HEK293 (cell line): ENCODE data around the gene WDPCP.

Source experiments
- CTCF ChIA-PET: fragments of 350-600 bp; formaldehyde crosslinking; extraction: SDS; loops from one replicate; lab custom pipeline; 2021; ENCODE audit warnings: antibody characterized with exemption; lab: Yijun Ruan, JAX
- POLR2A ChIA-PET: fragments of 300-600 bp; formaldehyde crosslinking; extraction: SDS; loops from one replicate; lab custom pipeline; 2020; ENCODE audit warnings: antibody characterized with exemption, inconsistent platforms; lab: Yijun Ruan, JAX
- H3K27ac ChIP-seq: fragments of 200-500 bp; sonication (Bioruptor generic); 2 replicates; pipeline ENCODE4 v1.5.1; 2014; ENCODE audit warnings: low read depth, low read length, control low read depth, inconsistent platforms; ENCODE audit errors: extremely low read depth
- H3K36me3 ChIP-seq, 2 experiments: fragments of 200-500 bp in 1 of 2; sonication (Bioruptor generic) in 1 of 2; 1 replicate in 1 of 2; 2 replicates in 1 of 2; pipeline ENCODE4 v1.5.1; 2014 to 2017; ENCODE audit warnings: inconsistent platforms in 2 of 2, low read length in 2 of 2; ENCODE audit not compliant: control insufficient read depth in 2 of 2, insufficient read depth in 1 of 2
- H3K4me1 ChIP-seq: fragments of 200-500 bp; sonication (Bioruptor generic); 2 replicates; pipeline ENCODE4 v1.5.1; 2014; ENCODE audit warnings: mild to moderate bottlenecking, low read length, inconsistent platforms; ENCODE audit not compliant: control insufficient read depth, insufficient read depth
- H3K4me3 ChIP-seq: 2 replicates; pipeline ENCODE4 v1.5.1; 2011; ENCODE audit warnings: low read depth, mild to moderate bottlenecking, control low read depth, low read length, moderate library complexity
- H3K9me3 ChIP-seq: fragments of 200-500 bp; sonication (Bioruptor generic); 2 replicates; pipeline ENCODE4 v1.5.1; 2014; ENCODE audit warnings: low read depth, low read length, inconsistent platforms; ENCODE audit not compliant: control insufficient read depth, insufficient read depth
- GLI4 ChIP-seq: fragments of 450-650 bp; formaldehyde crosslinking; IDR thresholded peaks from 2 replicates; pipeline ENCODE4 v1.5.1; 2016; ENCODE audit warnings: missing biosample characterization, missing genetic modification characterization
- KLF7 ChIP-seq: fragments of 450-650 bp; formaldehyde crosslinking; IDR thresholded peaks from 2 replicates; pipeline ENCODE4 v1.5.1; 2016; ENCODE audit warnings: missing biosample characterization, missing genetic modification characterization, borderline replicate concordance
- KLF9 ChIP-seq: fragments of 450-650 bp; formaldehyde crosslinking; IDR thresholded peaks from 2 replicates; pipeline ENCODE4 v1.5.1; 2016; ENCODE audit warnings: missing biosample characterization, missing genetic modification characterization, low read depth
- PBX3 ChIP-seq: sonication (generic); formaldehyde crosslinking; IDR thresholded peaks from 2 replicates; pipeline ENCODE4 v1.8.1; 2022; ENCODE audit warnings: mild to moderate bottlenecking, moderate library complexity, missing genetic modification reagents
- ZBTB8A ChIP-seq: fragments of 450-650 bp; formaldehyde crosslinking; IDR thresholded peaks from 2 replicates; pipeline ENCODE4 v1.5.1; 2016; ENCODE audit warnings: missing biosample characterization, missing genetic modification characterization
- ZFP69B ChIP-seq: fragments of 450-650 bp; formaldehyde crosslinking; IDR thresholded peaks from 2 replicates; pipeline ENCODE4 v1.5.1; 2016; ENCODE audit warnings: missing biosample characterization, missing genetic modification characterization
- ZNF146 ChIP-seq: fragments of 450-650 bp; formaldehyde crosslinking; IDR thresholded peaks from 2 replicates; pipeline ENCODE4 v1.5.1; 2016; ENCODE audit warnings: missing biosample characterization, missing genetic modification characterization
- ZNF169 ChIP-seq: fragments of 450-650 bp; formaldehyde crosslinking; IDR thresholded peaks from 2 replicates; pipeline ENCODE4 v1.5.1; 2016; ENCODE audit warnings: missing biosample characterization, missing genetic modification characterization
- ZNF274 ChIP-seq, 2 experiments: fragments of 200-500 bp in 1 of 2; fragments of 450-650 bp in 1 of 2; sonication (Bioruptor generic) in 1 of 2; formaldehyde crosslinking in 1 of 2; IDR thresholded peaks; 2 replicates each; pipeline versions ENCODE4 v1.5.1 to v1.6.1; 2014 to 2016; ENCODE audit warnings: borderline replicate concordance in 1 of 2, inconsistent platforms in 1 of 2, low read length in 1 of 2, missing biosample characterization in 1 of 2, missing genetic modification characterization in 1 of 2
- ZNF280C ChIP-seq: fragments of 450-650 bp; formaldehyde crosslinking; IDR thresholded peaks from 2 replicates; pipeline ENCODE4 v1.5.1; 2016; ENCODE audit warnings: missing biosample characterization, missing genetic modification characterization
- ZNF280D ChIP-seq: fragments of 450-650 bp; formaldehyde crosslinking; IDR thresholded peaks from 2 replicates; pipeline ENCODE4 v1.5.1; 2016; ENCODE audit warnings: missing biosample characterization, missing genetic modification characterization
- ZNF292 ChIP-seq: fragments of 450-650 bp; formaldehyde crosslinking; IDR thresholded peaks from 2 replicates; pipeline ENCODE4 v1.5.1; 2016; ENCODE audit warnings: low read depth, missing biosample characterization, missing genetic modification characterization, borderline replicate concordance
- ZNF350 ChIP-seq: fragments of 450-650 bp; formaldehyde crosslinking; IDR thresholded peaks from 2 replicates; pipeline ENCODE4 v1.5.0; 2017; ENCODE audit warnings: missing biosample characterization, mild to moderate bottlenecking, missing genetic modification characterization
- ZNF423 ChIP-seq: fragments of 450-650 bp; formaldehyde crosslinking; IDR thresholded peaks from 2 replicates; pipeline ENCODE4 v1.5.1; 2016; ENCODE audit warnings: missing biosample characterization, missing genetic modification characterization
- ZNF571 ChIP-seq: fragments of 450-650 bp; formaldehyde crosslinking; IDR thresholded peaks from 2 replicates; pipeline ENCODE4 v1.5.0; 2017; ENCODE audit warnings: missing biosample characterization, missing genetic modification characterization
- ZNF626 ChIP-seq: fragments of 450-650 bp; sonication (Bioruptor Pico); formaldehyde crosslinking; IDR thresholded peaks from 2 replicates; pipeline ENCODE4 v1.5.1; 2018; ENCODE audit warnings: missing biosample characterization, missing genetic modification characterization, inconsistent platforms
- ZNF677 ChIP-seq: fragments of 450-650 bp; IDR thresholded peaks from 2 replicates; pipeline ENCODE4 v1.5.0; 2018; ENCODE audit warnings: missing biosample characterization, mild to moderate bottlenecking, missing genetic modification characterization, moderate library complexity
- ZNF768 ChIP-seq: fragments of 450-650 bp; formaldehyde crosslinking; IDR thresholded peaks from 2 replicates; pipeline ENCODE4 v1.5.1; 2018; ENCODE audit warnings: missing biosample characterization, mild to moderate bottlenecking, missing genetic modification characterization
- ZSCAN18 ChIP-seq: fragments of 450-650 bp; formaldehyde crosslinking; IDR thresholded peaks from 2 replicates; pipeline ENCODE4 v1.5.1; 2016; ENCODE audit warnings: missing biosample characterization, missing genetic modification characterization
- TF ChIP-seq, protein P1 (sequence below): fragments of 450-650 bp; formaldehyde crosslinking; IDR thresholded peaks from 2 replicates; pipeline ENCODE4 v1.5.1; 2016; ENCODE audit warnings: missing biosample characterization, missing genetic modification characterization
- TF ChIP-seq, protein P2 (sequence below): fragments of 450-650 bp; formaldehyde crosslinking; IDR thresholded peaks from 2 replicates; pipeline ENCODE4 v1.5.1; 2017; ENCODE audit warnings: missing biosample characterization, missing genetic modification characterization

WDPCP gene

DNA sequence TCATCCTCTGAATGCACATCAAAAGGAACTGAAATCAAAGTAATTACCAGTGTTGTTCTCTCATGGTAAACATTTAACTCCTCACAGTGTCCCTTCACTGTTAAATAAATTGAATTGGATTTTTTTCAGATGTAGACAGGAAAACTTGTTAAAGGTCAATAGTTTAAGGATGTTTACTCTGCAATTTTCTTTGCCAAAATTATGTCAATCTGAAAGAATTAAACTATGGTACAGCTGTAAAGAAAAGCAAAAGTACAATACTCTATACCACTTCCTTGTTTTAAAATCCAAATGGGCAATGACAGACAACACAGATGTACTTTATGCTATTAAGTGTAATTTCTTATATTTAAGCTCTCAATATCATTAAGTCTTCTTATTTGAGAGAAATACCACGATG, 153.2 kb downstream of the WDPCP start:
- ChIA-PET POLR2A (no interaction called here), CTCF (no interaction called here)
- Histone ChIP-seq H3K4me3 (no peak overlapping the region), H3K4me1 (no peaks in the 10 kb centered on the region), H3K27ac (no peak overlapping the region), H3K9me3 (no peaks in the 10 kb centered on the region), H3K36me3 (no peaks in the 10 kb centered on the region)
- TF ChIP-seq ZNF626 (tag by site-specific recombination) (no peak), ZNF571 (tag by site-specific recombination) (no peak), ZNF292 (tag by site-specific recombination) (no peak), ZNF146 (tag by site-specific recombination) (no peak), ZNF280D (tag by site-specific recombination) (no peak), ZBTB8A (no peak), ZNF423 (tag by site-specific recombination) (no peak)
- TF ChIP-seq, protein P1, sequence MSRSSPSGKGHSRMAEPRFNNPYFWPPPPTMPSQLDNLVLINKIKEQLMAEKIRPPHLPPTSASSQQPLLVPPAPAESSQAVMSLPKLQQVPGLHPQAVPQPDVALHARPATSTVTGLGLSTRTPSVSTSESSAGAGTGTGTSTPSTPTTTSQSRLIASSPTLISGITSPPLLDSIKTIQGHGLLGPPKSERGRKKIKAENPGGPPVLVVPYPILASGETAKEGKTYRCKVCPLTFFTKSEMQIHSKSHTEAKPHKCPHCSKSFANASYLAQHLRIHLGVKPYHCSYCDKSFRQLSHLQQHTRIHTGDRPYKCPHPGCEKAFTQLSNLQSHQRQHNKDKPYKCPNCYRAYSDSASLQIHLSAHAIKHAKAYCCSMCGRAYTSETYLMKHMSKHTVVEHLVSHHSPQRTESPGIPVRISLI (tag by site-specific recombination): no peak

DNA sequence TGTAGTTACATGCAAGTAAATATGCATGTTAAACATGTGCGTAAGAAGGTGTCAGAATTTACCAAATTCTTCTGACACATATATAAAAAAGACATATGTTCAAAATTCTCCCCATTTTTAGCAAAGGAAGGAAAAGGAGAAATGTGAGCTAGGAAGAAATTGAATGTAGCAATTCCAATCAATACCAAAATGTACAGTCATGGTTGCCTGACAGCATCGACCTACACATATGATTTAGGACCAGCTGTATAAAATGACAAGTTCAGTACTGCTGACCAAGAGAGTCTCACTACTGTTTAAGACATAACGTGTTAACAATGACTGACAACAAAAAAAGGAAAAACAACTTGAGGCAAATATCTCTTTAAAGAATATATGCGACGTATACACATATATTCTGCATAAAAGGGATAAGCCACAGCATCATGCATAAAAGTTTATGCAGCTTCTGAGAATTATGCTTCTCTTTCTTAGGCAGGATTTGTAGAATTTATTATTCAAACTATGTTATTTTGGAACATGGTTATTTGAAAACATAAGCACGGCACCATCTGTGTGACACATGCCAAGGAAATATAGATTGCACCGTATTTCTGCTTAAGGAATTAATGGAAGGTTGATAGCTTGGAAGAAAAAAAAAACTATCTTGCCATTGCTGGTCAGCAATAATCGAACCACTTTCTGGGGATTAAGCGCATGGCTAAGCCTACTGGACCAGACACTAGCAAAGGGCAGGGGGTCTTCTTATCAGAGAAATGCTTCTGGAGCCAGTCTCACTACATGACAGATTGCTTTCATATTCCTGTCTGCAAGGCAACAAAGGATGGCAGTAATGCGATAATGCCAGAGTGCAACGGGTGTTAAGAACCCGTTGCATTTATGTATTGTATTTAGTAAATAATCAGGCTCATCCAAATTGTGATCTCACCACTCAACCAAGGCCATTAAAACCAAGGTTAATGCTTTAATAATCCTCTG, 154.0 kb downstream of the WDPCP start:
- POLR2A ChIA-PET: no interaction called here
- TF ChIP-seq ZNF677 (tag by site-specific recombination): no peak
- no peak for TF ChIP-seq KLF9 (tag by site-specific recombination)
- TF ChIP-seq ZNF169: no peak
- TF ChIP-seq ZFP69B (tag by site-specific recombination): no peak
- TF ChIP-seq GLI4 (tag by site-specific recombination): no peak
- TF ChIP-seq KLF7 (tag by site-specific recombination): no peak
- TF ChIP-seq PBX3 (CRISPR knock-in tag): no peak
- TF ChIP-seq, protein P2, sequence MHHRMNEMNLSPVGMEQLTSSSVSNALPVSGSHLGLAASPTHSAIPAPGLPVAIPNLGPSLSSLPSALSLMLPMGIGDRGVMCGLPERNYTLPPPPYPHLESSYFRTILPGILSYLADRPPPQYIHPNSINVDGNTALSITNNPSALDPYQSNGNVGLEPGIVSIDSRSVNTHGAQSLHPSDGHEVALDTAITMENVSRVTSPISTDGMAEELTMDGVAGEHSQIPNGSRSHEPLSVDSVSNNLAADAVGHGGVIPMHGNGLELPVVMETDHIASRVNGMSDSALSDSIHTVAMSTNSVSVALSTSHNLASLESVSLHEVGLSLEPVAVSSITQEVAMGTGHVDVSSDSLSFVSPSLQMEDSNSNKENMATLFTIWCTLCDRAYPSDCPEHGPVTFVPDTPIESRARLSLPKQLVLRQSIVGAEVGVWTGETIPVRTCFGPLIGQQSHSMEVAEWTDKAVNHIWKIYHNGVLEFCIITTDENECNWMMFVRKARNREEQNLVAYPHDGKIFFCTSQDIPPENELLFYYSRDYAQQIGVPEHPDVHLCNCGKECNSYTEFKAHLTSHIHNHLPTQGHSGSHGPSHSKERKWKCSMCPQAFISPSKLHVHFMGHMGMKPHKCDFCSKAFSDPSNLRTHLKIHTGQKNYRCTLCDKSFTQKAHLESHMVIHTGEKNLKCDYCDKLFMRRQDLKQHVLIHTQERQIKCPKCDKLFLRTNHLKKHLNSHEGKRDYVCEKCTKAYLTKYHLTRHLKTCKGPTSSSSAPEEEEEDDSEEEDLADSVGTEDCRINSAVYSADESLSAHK (tag by site-specific recombination): no peak
- TF ChIP-seq ZNF280C (tag by site-specific recombination): no peak
- no peak for TF ChIP-seq ZNF768 (tag by site-specific recombination)
- TF ChIP-seq ZNF274 (IDR thresholded peaks at IDR 0.05; ENCODE audit: low read length): no peak
- TF ChIP-seq ZNF274 (tag by site-specific recombination; IDR thresholded peaks at IDR 0.05; ENCODE audit: borderline replicate concordance): no peak
- no peak for TF ChIP-seq ZSCAN18 (tag by site-specific recombination)
- no peak for TF ChIP-seq ZNF350 (tag by site-specific recombination)

More for the DNA sequence above, 154.0 kb downstream of the WDPCP start:
- H3K36me3 ChIP-seq: no peaks in the 10 kb centered on the region
- H3K9me3 ChIP-seq: no peaks in the 10 kb centered on the region
- no peak overlapping the region for H3K27ac ChIP-seq
- no peaks in the 10 kb centered on the region for H3K4me1 ChIP-seq
- CTCF ChIA-PET: interaction anchor here (0.9 kb wide), 1 partner anchor 9 kb away, joined by 4 read pairs; no protein-coding TSS in a partner anchor
- no peak overlapping the region for H3K4me3 ChIP-seq
